HG03064 (cell line): ENCODE data around the gene EIF4G3.
"Not testable (repeated sequence)": the region's sequence is repeated elsewhere in the genome, so short reads cannot be mapped to it uniquely, and the experiment has no call there.

ENCODE experiments used
- ATAC-seq: cut with Tn5 transposase; IDR thresholded peaks from one replicate; pipeline ENCODE4 v1.9.1; 2021; ENCODE audit warnings: low read depth; ENCODE audit not compliant: unreplicated experiment

EIF4G3 gene

GRCh38 chr1:20899154-20899972, 277.3 kb downstream of the EIF4G3 start:
- no peak for ATAC-seq

DNA sequence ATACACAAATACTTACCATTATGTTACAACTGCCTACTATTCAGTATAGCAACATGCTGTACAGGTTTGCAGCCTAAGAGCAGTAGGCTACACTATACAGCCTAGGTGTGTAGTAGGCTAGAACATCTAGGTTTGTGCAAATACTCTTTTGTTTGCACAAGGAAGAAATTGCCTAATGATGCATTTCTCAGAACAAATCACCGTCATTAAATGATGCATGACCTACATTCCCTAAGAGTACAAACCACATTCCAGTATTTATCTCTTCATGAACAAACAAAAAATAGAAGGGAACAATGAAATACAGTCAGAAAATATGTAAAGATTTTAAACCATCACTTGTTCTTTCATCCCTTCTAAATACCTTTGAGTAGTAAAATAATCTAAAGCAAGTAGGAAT, 279.9 kb downstream of the EIF4G3 start:
- no peak for ATAC-seq

DNA sequence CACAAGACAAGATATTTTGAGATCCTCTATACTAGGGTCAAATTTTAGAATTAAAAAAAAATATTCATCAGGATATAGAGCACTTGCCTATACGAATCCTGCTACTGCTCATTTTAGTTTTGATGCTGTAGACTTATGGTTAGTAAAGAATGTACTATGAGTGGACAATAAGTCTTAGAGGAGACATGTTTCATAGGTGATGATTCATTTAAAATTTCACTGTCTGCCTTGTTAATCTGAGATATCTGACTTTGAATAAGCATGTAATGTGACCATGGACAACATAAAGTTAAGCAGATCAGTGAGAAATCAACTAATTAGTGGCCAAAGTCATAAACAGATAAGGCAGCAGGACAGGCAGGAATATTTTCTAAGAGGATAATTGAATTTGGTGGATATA, 282.8 kb downstream of the EIF4G3 start:
- ATAC-seq: no peak

DNA sequence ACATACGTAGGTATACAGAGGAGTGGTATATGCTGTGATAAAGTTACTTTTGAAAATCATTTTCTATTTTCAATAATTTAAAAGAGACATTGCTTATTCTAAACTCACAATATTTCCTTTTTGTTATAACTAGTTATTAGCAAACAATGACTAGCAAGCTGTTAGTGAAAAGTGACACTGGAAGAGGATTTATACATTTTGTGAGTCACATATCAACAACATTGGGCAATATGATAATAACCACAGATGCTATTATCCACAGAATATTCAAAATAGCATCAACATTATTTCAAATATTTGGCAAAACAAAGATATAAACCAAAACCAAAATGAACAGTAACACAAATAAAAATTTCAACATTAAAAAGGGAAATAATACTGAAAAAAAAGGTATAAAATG, 285.6 kb downstream of the EIF4G3 start:
- ATAC-seq: no peak

GRCh38 chr1:20887246-20887645, 289.5 kb downstream of the EIF4G3 start:
- ATAC-seq: no peak

DNA sequence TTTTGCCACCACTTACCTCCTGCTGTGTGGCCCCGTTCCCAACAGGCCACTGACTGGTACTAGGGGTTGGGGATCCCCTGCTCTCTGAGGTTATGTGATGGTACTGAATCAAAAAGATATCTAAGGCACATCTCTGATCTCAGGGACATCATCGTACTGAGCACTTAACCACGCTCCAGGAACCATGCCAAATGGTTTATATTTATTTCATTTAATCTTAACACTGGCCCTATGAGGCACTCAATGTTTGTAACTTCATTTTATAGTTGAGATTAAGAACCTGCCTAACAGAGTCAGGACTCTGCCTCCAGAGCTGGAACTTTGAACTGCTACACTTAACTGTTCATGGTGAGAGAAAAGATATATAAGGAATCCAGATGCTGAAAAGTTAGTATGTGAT, 291.6 kb downstream of the EIF4G3 start:
- ATAC-seq: no peak

- no peak for ATAC-seq
Observed at GRCh38 chr1:20884513-20884912, 292.2 kb downstream of the EIF4G3 start.

DNA sequence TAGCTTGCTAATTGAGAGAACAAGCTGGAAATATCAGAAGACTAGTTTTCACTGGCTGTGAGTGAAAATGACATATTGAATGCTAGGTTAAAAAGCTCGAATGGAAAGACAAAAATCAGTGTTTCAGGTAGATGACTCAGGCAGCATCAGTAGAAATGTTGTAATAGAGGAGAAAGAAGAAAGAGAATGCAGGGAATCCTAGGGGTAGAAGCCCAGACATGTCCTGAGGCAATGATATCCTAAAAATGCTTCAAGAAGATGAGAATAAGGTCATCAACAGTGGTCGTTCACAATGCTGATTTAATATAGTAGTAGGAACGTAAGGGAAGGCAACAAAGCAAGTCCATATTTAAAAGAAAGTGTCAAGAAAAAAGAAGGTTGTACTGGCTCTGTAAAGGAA, 292.9 kb downstream of the EIF4G3 start:
- no peak for ATAC-seq

DNA sequence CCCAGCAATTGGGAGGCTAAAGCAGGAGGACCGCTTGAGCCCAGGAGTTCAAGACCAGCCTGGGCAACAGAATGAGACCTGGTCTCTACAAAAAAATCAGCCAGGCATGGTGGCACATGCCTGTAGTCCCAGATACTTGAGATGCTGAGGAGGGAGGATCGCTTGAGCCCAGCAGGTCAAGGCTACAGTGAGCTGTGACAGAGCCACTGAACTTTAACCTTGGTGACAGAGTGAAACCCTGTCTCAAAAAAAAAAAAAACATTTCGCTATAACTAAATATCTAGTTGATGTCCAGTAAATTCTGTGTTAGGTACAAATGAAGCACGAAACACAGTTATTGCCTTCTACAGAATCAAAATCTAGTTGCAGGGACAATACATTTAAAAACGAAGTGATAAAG, 293.9 kb downstream of the EIF4G3 start:
- ATAC-seq: no peak

GRCh38 chr1:20878799-20879198, 297.9 kb downstream of the EIF4G3 start:
- no peak for ATAC-seq

DNA sequence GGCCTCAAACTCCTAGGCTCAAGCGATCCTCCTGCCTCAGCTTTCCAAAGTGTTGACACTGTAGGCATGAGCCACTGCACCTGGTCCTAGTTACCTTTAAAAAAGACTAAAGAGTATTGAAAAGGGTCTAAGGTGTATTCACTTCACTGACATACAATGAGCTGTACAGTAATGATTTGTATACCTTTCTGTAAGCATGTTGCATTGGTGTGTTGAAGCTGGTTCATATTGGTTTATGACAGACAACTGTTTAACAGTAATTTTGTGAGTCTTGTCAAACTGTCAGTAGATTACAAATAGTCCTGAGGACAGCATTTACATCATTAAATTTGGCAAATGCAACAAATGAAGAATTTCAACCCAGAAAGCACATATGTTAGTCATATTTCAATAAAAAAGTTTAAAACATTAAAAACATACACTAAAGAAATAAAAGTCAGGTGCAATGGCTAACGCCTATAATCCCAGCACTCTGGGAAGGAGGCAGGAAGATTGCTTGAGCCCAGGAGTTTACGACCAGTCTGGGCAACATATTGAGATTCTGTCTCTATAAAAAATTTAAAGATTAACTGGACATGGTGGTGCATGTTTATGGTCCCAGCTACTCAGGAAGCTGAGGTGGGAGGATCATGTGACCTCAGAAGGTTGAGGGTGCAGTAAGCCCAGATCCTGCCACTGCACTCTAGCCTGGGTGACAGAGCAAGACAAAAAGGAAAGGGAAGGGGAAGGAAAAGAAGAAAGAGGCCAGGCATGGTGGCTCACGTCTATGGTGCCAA, 301.3 kb downstream of the EIF4G3 start:
- ATAC-seq: no peak

DNA sequence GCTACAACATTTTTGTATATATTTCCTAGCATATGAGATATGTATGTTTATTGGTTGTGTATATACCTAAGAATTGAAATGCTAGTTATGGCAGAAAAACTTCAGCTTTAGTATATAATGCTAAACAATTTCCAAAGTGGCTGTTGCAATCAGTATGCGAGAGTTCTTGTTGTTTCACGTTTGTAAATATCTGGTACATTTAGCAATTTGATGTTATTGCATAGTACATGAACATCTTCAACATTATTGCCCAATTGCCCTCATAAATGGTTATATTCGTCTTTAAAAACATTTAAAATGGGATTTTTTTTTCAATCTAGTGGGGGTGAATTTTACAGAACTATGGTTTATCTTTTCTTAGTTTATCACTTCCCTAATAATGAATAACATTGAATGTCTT, 303.4 kb downstream of the EIF4G3 start:
- no peak for ATAC-seq

- ATAC-seq: no peak
Observed at GRCh38 chr1:20871419-20871818, 305.3 kb downstream of the EIF4G3 start.

DNA sequence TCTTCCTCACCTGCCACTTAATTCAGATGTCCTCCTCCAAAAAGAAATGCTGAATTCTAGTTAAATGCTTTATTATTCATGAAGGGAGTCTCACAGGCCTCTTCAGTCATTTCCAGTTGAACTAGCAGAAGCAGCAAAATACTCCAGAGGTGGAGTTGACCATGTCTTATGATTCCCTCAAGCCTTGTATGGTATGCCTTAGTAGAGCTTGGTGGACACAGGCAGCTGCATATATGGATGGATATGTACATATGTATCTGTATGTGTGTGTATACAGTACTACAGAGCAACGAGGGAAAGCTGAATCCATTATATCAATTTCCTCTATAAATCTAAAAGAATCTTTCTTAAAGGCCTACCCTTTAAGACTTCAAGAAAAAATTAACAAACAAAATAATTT, 306.0 kb downstream of the EIF4G3 start:
- no peak for ATAC-seq

GRCh38 chr1:20868263-20868662, 308.4 kb downstream of the EIF4G3 start:
- no peak for ATAC-seq

GRCh38 chr1:20867847-20868246, 308.9 kb downstream of the EIF4G3 start:
- no peak for ATAC-seq

- ATAC-seq: no peak
Observed at GRCh38 chr1:20867062-20867461, 309.6 kb downstream of the EIF4G3 start.

DNA sequence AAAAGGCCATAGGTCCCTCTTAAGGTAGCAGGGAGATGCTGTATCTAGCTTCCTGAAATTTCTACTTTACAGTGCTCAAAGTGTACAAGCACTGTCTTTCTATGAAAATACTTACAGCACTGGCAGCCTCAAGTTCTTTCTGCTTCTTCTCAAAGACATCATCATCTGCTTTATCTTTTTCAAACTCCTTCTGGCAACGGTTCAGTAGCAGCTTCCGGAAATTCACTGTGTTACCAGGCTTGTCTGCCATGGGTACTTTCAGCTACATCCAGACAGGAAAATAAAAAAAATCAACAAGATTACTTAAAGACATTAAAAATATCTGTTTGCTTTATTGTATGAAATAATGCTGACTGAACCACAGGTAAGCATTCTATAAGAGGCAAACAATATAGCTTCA, 311.7 kb downstream of the EIF4G3 start:
- ATAC-seq: no peak

GRCh38 chr1:20854529-20854928, 322.2 kb downstream of the EIF4G3 start:
- ATAC-seq: no peak

- ATAC-seq: not testable (repeated sequence)
Observed at GRCh38 chr1:20851791-20852190, 324.9 kb downstream of the EIF4G3 start.

DNA sequence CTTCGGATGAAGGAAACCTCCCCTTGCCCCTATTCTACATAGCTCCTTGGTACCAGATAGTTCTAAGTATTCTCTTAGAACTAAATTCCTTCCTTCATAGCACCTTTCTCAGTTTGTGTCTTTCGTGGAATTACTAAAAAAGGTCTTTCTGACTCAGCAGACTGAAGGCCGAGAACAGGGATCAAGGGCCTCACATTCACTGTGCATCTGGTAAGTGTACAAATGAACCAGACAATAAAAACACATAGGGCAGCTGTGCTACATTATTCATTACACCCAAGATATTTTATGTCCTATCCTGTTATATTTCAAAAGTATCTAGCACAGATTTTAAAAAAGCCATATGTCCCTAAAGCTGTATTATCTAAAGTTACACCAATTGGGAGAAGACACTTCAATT, 326.7 kb downstream of the EIF4G3 start:
- no peak for ATAC-seq

DNA sequence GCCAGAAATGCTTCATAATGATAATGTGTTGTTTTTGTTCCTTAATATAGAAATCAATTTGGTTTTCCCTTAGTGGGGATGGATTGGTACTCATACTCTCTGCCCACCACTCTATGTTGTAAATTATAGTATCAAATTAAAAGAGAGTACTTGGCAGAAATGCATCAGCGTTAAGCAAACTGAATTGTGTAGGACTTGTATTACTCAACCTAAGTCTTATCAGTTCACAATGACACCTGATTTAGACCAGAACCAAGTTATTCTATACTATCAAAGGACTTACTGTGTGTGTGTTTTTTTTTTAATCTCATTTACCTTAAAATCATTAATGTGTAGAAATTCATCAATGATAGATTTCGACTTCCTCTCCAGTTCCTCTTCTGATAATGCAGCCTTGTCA, 327.6 kb downstream of the EIF4G3 start:
- no peak for ATAC-seq
